Posterior cingulate gyrus (tissue), 11 donors: ENCODE data around the gene CLCN1.

Experiments
- DNase-seq, 10 donors: peaks; one replicate each; pipeline versions ENCODE4 v3.0.0 to v3.0.0-alpha.2; 2020 to 2021; ENCODE audit warnings: mixed read lengths in 3 of 10
- intact Hi-C: fragments of 100-400 bp; cut with DNase I; formaldehyde crosslinking; loops from one replicate; pipeline ENCODE4 v1.15.1; 2023

Gene CLCN1

GRCh38 chr7:143290293-143290692 is 25.6 kb upstream of the CLCN1 start:
- intact Hi-C loops: no loop called here
- DNase-seq: no peak

DNA sequence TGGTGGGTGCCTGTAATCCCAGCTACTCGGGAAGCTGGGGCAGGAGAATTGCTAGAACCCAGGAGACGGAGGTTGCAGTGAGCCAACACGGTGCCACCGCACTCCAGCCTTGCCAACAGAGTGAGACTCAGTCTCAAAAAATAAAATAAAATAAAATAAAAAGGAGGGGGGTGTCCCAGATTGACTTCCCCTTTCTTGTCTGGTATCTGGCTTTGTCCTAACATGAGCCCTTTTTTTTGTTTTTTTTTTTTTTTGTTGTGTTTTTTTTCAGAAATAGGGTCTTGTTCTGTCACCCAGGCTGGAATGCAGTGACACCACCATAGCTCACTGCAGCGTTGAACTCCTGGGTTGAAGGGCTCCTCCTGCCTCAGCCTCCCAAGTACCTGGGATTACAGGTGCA is 23.0 kb upstream of the CLCN1 start:
- intact Hi-C loops: no loop called here
- no peak for DNase-seq

- DNase-seq: no peak
- intact Hi-C loops: no loop called here
Measured at GRCh38 chr7:143295870-143296269, 20.0 kb upstream of the CLCN1 start.

DNA sequence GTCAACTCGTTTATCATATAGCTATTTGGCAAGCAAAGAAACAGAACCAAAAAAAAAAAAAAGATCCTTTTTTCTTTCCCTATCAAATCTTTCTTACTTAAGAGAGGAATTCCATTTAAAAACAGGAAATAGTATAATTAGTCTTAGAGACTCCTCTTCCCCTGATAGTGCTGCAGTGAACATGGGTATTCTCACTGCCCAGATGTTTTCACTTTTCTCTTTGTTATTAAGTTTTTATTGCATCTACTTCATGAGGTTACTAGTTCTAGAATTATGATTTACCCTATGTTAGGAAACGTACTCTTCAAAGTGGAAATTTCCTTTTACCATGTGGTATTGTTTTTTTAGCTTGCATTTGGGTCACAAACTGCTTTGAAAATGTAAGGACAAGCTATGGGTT is 19.2 kb upstream of the CLCN1 start:
- intact Hi-C loops: no loop called here
- no peak for DNase-seq

DNA sequence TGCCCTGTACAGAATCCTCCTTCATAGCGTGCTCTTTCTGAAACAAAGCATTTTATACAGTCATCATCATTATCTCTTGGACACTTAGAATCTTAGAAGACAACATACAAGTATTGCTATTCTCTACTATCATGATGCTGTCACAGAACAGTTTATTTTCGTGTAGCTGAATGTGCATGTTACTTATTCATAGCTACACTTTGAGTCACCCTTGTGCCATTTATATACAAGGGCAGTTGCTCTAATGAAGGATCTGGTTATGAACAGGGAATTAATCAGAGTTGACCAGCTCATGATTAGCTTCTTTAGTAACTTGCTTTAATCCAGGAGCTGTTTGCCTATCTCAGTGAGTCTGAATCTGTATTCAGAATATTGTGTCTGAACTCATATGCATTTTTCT is 16.6 kb upstream of the CLCN1 start:
- intact Hi-C loops: no loop called here
- no peak for DNase-seq

DNA sequence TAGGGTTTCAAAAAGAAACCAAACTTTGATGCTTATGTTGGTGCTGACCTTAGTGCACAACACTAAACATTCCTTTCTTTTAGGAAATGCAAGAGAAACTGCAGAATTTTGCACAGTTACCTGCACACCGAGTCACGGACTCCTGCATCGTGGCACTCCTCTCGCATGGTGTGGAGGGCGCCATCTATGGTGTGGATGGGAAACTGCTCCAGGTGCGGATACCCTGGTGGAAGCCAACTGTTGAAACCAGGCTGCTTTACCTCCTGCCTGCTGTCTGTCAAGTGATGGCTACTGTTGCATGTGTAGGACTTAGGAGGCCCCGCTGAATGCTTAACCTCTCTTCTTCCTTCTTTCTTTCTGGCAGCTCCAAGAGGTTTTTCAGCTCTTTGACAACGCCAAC is 16.1 kb upstream of the CLCN1 start:
- DNase-seq: peak in 7 of 10 donors; percentile 38 to 91 (median 50)

DNA sequence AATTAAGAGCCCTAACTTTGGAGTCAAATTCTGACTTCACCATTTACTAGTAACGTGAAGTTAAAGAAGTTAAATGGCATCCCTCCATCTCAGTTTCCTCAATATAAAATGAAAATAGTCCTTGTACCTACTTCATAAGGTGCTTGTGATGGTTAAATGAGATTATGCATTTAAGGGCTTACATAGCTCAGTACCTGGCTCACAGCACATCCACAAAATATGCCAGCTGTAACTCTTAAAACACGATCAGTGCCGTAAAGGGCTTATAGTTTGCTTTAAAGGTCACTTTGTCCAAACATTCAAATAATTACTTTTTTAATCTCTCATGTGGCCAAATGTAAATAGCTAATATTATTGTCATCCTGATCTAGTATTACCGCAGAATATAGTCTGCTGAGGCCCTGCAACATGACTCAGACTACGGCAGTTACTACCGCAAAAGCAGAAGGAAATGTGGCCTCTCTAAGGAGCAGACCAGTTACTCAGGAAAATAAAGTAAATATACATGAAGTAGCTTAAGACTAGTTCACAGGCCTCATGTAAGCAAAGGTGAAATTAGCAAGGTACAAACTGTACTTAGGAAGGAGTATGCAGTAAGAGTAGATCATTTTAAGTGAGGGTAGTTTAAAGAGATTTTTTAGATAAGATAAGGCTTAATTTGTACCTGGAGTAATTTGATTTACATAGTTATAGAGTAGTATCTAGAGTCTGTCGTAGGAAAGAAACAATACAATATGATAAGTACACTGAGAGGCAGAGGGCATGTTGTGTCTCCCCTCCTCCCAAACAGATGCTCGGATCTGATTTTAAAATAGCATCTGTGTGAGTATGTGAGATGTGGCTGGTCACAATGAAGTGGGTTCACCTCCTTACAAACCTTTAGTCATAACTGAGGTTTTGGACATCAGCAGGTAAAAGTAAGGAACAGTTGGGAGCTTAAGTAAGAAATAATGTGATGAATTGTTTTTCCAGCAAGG is 14.7 kb upstream of the CLCN1 start:
- intact Hi-C loops: no loop called here
- DNase-seq: no peak

More for the DNA sequence above, 16.1 kb upstream of the CLCN1 start:
- intact Hi-C loops: no loop called here

GRCh38 chr7:143303733-143304132 is 12.2 kb upstream of the CLCN1 start:
- DNase-seq: no peak
- intact Hi-C loops: no loop called here

- DNase-seq: no peak
- intact Hi-C loops: loop anchor here (1.0 kb wide), 1 partner anchor 65 kb away; no protein-coding TSS in a partner anchor
Measured at GRCh38 chr7:143304938-143305337, 11.0 kb upstream of the CLCN1 start.

GRCh38 chr7:143305423-143306070 is 10.4 kb upstream of the CLCN1 start:
- DNase-seq: peak; percentile 65 to 96 (median 84)
- intact Hi-C loops: loop anchor here (1.0 kb wide), 1 partner anchor 65 kb away; no protein-coding TSS in a partner anchor

GRCh38 chr7:143308632-143309031 is 7.3 kb upstream of the CLCN1 start:
- intact Hi-C loops: no loop called here
- DNase-seq: no peak

DNA sequence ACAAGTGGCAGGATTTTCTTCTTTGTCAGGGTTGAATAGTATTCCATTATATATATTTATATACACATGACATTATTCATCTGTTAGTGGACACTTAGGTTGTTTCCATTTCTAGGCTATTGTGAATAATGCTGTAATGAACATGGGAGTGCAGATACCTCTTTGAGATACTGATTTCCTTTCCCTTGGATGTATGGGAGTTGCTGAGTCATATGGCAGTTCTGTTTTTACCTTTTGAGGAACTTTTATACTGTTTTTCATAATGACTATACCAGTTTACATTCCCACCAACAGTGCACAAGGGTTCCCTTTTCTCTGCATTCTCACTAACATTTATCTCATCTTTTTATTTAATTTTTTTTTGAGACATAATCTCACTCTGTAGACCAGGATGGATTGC is 1.8 kb upstream of the CLCN1 start:
- no peak for DNase-seq
- intact Hi-C loops: no loop called here

- intact Hi-C loops: loop anchor here (5.0 kb wide), 1 partner anchor 36 kb away; no protein-coding TSS in a partner anchor
- peak in 1 of 10 donors; percentile 17 for DNase-seq
Measured at GRCh38 chr7:143316492-143316891, 581 bp downstream of the CLCN1 start.

- intact Hi-C loops: loop anchor here (5.0 kb wide), 1 partner anchor 34 kb away; no protein-coding TSS in a partner anchor
- DNase-seq: no peak
Measured at GRCh38 chr7:143318661-143319060, 2.8 kb downstream of the CLCN1 start.

DNA sequence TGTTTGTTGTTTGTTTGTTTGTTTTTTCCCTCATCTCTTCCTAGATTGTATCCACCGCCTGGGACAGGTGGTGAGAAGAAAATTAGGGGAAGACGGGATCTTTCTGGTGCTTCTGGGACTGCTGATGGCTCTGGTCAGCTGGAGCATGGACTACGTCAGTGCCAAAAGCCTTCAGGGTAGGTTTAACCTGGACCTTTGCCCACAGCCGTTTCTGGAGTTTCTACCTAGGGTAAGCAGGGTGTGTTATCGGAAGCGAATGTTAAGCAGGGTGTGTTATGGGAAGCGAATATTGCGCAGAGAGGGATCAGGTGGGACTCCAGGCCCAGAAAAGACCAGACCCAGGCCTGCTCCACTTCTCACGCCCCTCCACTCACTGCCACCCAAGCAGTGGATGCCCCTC is 4.7 kb downstream of the CLCN1 start:
- DNase-seq: no peak
- intact Hi-C loops: loop anchor here (2.0 kb wide), 1 partner anchor 96 kb away; no protein-coding TSS in a partner anchor

DNA sequence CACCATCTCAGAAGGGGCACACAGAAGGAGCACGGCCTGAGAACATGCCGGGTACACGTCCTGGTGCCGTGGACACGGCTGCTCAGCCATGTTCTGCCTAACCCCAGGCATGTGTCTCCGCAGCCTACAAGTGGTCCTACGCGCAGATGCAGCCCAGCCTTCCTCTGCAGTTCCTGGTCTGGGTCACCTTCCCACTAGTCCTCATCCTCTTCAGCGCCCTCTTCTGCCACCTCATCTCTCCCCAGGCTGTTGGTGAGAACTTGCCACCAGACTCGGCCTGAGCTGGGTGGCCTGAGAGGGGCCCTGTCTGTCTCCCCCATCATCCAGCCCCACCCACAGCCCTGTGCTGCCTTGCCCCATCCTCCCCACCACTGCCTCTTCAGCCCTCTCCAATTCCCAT is 5.3 kb downstream of the CLCN1 start:
- intact Hi-C loops: loop anchor here (2.0 kb wide), 1 partner anchor 96 kb away; no protein-coding TSS in a partner anchor
- DNase-seq: no peak

- intact Hi-C loops: loop anchor here (2.0 kb wide), 1 partner anchor 95 kb away; no protein-coding TSS in a partner anchor
- peak in 4 of 10 donors; percentile 19 to 87 (median 42) for DNase-seq
Measured at GRCh38 chr7:143321734-143322133, 5.8 kb downstream of the CLCN1 start.

DNA sequence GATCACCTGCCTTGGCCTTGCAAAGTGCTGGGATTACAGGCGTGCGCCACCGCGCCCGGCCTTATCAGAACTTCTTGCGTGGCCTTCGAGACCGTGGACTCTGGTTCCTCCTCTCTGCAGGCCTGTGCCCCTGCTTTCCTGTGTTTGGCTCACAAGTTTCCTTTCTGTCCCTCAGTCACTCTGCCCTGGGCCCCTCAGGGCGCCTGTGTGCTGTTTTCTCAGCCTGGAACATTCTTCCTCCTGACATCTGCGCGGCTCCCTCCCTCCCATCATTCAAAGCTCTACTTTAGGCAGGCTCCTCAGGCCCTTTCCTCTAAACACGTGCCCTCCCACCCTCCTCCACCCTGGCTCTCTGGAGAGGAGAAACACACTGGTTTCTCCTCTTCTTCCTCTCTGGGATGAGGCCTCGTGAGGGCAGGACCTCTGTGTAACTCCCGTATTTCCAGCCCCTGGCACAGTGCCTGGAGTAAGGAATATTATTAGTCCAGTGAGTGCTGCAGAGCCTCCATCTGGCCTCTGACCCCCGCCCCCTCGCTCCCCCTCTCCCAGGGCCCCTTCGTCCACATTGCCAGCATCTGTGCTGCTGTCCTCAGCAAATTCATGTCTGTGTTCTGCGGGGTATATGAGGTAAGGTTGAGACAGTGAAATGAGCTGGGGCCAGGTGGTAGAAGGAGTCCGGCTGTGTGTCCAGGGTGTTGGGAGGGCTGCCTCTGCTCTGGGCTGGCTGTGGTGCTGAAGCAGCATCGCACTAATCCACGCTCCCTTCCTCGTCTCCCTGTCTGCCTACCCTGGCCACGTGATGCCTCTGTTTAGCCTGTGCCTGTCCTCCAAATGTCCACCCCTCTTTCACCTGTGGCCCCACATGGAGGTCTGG is 7.1 kb downstream of the CLCN1 start:
- intact Hi-C loops: no loop called here
- peak in 2 of 10 donors; percentile 76 to 85 for DNase-seq

DNA sequence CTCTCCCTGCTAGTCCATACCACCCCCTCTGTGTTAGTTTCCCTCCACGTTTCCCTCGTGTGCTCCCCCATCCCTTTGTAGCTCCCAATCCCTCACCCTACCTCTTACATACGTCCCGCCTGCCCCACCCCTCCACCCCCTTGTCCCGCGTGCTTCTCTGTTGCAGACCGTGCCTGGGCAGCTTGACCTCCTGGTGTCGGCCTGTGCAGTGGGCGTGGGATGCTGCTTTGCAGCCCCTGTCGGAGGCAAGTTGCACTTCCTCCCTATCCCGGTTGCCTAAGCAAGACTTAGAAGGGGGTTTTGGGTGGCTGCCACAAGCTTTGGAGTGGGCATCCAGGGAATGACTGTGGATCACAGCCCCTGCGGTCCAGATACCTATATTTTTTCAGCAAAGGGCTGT is 7.7 kb downstream of the CLCN1 start:
- no peak for DNase-seq

DNA sequence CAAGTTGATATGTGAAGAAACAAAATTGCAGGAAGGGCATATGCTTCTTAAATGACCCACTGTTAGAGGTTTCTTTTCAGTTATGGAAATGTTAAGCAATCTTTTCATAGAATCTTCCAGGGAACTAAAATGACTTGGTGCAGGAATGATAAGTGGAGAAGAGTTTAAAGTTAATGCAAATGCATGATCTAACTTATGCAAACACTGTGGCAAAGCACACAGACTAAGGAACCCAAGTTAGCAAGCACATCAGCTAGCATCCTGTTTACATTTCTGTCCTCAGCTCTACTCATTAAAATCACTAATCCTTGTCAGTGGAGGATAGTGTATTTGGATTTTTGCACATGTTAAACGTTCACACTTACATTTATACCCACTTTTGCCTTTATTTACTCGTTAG is 9.3 kb downstream of the CLCN1 start:
- DNase-seq: no peak
- intact Hi-C loops: no loop called here

More for the DNA sequence above, 7.7 kb downstream of the CLCN1 start:
- intact Hi-C loops: no loop called here
